K562 (cell line): ENCODE results near the gene ZSWIM2.

ENCODE experiments used
- CSDE1 ChIP-seq, 2 experiments: fragments of 450-650 bp; IDR thresholded peaks; 2 replicates each; pipeline ENCODE4 v1.6.1; 2016; ENCODE audit warnings: mild to moderate bottlenecking in 1 of 2
- DPF2 ChIP-seq: fragments of 450-650 bp; IDR thresholded peaks from 2 replicates; pipeline ENCODE4 v1.6.1; 2016
- EZH2 ChIP-seq: IDR thresholded peaks from 2 replicates; pipeline ENCODE4 v1.6.1; 2012; ENCODE audit warnings: low read depth, mild to moderate bottlenecking, inconsistent platforms, low read length, borderline replicate concordance
- HIVEP1 ChIP-seq: fragments of 250-450 bp; sonication (Bioruptor Pico); IDR thresholded peaks from 2 replicates; pipeline ENCODE4 v1.4.0; 2020; ENCODE audit warnings: mild to moderate bottlenecking
- KLF13 ChIP-seq: fragments of 450-650 bp; IDR thresholded peaks from 2 replicates; pipeline ENCODE4 v1.6.1; 2016; ENCODE audit warnings: missing genetic modification characterization, low read depth, mild to moderate bottlenecking, missing compliant biosample characterization, moderate library complexity, borderline replicate concordance
- SPI1 ChIP-seq: IDR thresholded peaks from 2 replicates; pipeline ENCODE4 v1.6.1; 2011; ENCODE audit warnings: low read depth, low read length, control low read depth, borderline replicate concordance
- ZNF384 ChIP-seq: IDR thresholded peaks from 2 replicates; pipeline ENCODE4 v1.6.1; 2012; ENCODE audit warnings: low read depth, low read length, improper control_type of control experiment
- TF ChIP-seq, protein P1 (sequence below), 2 experiments: fragments of 450-650 bp in 1 of 2; sonication (generic) in 1 of 2; formaldehyde crosslinking in 1 of 2; IDR thresholded peaks; 2 replicates each; pipeline versions ENCODE4 v1.7.1 to v1.9.0; 2016 to 2022; ENCODE audit warnings: inconsistent platforms in 1 of 2, mild to moderate bottlenecking in 1 of 2, missing genetic modification reagents in 1 of 2
- TF ChIP-seq, protein P2 (sequence below), 3 experiments: IDR thresholded peaks in 2 of 3; conservative IDR thresholded peaks in 1 of 3; 2 replicates each; pipeline ENCODE4 v1.5.1; 2011 to 2012; ENCODE audit warnings: low read length in 3 of 3, mild to moderate bottlenecking in 3 of 3, control low read depth in 2 of 3, improper control_type of control experiment in 1 of 3, inconsistent platforms in 1 of 3, low read depth in 1 of 3, mixed read lengths in 1 of 3, moderate library complexity in 1 of 3; ENCODE audit not compliant: insufficient read depth in 2 of 3
- TF ChIP-seq, protein P3 (sequence below): fragments of 250-450 bp; sonication (Bioruptor Pico); IDR thresholded peaks from 2 replicates; pipeline ENCODE4 v1.8.0; 2021; ENCODE audit warnings: moderate library complexity, mild to moderate bottlenecking, inconsistent platforms

DNA sequence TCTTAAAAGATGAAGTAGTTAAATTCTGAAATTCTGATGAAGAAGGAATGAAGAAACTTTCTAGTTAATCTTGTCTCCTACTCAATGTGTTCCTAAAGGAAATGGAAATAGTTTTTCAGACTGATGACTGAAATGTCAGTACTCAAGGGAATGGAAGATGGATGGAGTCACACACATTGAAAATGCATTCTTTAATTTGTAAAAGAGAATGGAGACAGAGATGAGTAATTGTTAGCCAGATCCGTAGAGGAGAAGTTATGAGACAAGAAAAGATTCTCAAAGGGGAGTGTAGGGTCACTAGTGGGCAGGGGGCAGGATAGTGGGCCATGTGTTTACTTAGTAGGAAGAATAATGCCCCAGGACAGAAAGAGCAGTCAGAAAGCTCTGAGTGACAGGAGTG is 13.3 kb downstream of the ZSWIM2 start:
- no peak for TF ChIP-seq CSDE1 (IDR thresholded peaks at IDR 0.05)
- TF ChIP-seq, protein P1, sequence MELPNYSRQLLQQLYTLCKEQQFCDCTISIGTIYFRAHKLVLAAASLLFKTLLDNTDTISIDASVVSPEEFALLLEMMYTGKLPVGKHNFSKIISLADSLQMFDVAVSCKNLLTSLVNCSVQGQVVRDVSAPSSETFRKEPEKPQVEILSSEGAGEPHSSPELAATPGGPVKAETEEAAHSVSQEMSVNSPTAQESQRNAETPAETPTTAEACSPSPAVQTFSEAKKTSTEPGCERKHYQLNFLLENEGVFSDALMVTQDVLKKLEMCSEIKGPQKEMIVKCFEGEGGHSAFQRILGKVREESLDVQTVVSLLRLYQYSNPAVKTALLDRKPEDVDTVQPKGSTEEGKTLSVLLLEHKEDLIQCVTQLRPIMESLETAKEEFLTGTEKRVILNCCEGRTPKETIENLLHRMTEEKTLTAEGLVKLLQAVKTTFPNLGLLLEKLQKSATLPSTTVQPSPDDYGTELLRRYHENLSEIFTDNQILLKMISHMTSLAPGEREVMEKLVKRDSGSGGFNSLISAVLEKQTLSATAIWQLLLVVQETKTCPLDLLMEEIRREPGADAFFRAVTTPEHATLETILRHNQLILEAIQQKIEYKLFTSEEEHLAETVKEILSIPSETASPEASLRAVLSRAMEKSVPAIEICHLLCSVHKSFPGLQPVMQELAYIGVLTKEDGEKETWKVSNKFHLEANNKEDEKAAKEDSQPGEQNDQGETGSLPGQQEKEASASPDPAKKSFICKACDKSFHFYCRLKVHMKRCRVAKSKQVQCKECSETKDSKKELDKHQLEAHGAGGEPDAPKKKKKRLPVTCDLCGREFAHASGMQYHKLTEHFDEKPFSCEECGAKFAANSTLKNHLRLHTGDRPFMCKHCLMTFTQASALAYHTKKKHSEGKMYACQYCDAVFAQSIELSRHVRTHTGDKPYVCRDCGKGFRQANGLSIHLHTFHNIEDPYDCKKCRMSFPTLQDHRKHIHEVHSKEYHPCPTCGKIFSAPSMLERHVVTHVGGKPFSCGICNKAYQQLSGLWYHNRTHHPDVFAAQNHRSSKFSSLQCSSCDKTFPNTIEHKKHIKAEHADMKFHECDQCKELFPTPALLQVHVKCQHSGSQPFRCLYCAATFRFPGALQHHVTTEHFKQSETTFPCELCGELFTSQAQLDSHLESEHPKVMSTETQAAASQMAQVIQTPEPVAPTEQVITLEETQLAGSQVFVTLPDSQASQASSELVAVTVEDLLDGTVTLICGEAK (IDR thresholded peaks at IDR 0.05) = no peak
- TF ChIP-seq, protein P1 (CRISPR knock-in tag; IDR thresholded peaks at IDR 0.05) = no peak
- no peak for TF ChIP-seq ZNF384
- TF ChIP-seq, protein P2, sequence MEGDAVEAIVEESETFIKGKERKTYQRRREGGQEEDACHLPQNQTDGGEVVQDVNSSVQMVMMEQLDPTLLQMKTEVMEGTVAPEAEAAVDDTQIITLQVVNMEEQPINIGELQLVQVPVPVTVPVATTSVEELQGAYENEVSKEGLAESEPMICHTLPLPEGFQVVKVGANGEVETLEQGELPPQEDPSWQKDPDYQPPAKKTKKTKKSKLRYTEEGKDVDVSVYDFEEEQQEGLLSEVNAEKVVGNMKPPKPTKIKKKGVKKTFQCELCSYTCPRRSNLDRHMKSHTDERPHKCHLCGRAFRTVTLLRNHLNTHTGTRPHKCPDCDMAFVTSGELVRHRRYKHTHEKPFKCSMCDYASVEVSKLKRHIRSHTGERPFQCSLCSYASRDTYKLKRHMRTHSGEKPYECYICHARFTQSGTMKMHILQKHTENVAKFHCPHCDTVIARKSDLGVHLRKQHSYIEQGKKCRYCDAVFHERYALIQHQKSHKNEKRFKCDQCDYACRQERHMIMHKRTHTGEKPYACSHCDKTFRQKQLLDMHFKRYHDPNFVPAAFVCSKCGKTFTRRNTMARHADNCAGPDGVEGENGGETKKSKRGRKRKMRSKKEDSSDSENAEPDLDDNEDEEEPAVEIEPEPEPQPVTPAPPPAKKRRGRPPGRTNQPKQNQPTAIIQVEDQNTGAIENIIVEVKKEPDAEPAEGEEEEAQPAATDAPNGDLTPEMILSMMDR (IDR thresholded peaks at IDR 0.05 in 2 of 3, conservative IDR thresholded peaks at IDR 0.05 in 1 of 3; ENCODE audit: insufficient read depth in 2 of 3, low read depth in 1 of 3, low read length in 3 of 3) = no peak
- no peak for TF ChIP-seq KLF13 (tag)
- TF ChIP-seq DPF2 = no peak
- no peak for TF ChIP-seq EZH2
- TF ChIP-seq, protein P3, sequence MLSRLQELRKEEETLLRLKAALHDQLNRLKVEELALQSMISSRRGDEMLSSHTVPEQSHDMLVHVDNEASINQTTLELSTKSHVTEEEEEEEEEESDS (CRISPR knock-in tag) = no peak
- no peak for TF ChIP-seq HIVEP1 (CRISPR knock-in tag)
- no peak for TF ChIP-seq SPI1
